H1 (cell line): ENCODE data around the gene CROCC2. TPM values are rescaled to one million over a fixed set of nuclear protein-coding genes. Genes with fewer than 3 reads are reported as not detected.

Experiments used
- BACH1 ChIP-seq: IDR thresholded peaks from 2 replicates; pipeline ENCODE4 v1.6.1; 2012; ENCODE audit warnings: low read length, improper control_type of control experiment
- CHD2 ChIP-seq: IDR thresholded peaks from 2 replicates; pipeline ENCODE4 v1.6.1; 2012; ENCODE audit warnings: low read length, improper control_type of control experiment
- CREB1 ChIP-seq: IDR thresholded peaks from 2 replicates; pipeline ENCODE4 v1.6.1; 2012; ENCODE audit warnings: inconsistent platforms
- TBP ChIP-seq: IDR thresholded peaks from 2 replicates; pipeline ENCODE4 v1.6.1; 2011; ENCODE audit warnings: low read depth, low read length, improper control_type of control experiment
- polyA plus RNA-seq, 7 experiments: library from polyadenylated mRNA; depleted of rRNA in 3 of 7; stranded (reverse) in 5 of 7; unstranded in 2 of 7; fragments of >200 nt in 5 of 7; fragments of 200-250 nt in 2 of 7; gene quantifications; 1 replicate in 5 of 7; 2 replicates in 1 of 7; 4 replicates in 1 of 7; pipeline versions ENCODE4 v1.2.1 to v1.2.3, GENCODE V29; 2011 to 2013; ENCODE audit warnings: missing spikeins in 2 of 7, mixed read lengths in 2 of 7
- total RNA-seq: library from RNA; stranded (reverse); fragmentation: NEBNext Ultra II Directional; extraction: Animal tissue kit (Norgen Biotek cat#: 25700); gene quantifications from 2 replicates; pipeline ENCODE4 v1.2.1, GENCODE V29; 2021

The CROCC2 gene
- total and polyA plus RNA-seq, 2 of the 8 experiments (the other 6 are each of a cell fraction or from before 2014, with no cell fraction given): not detected

GRCh38 chr2:240960309-240960970 is 54.3 kb downstream of the CROCC2 start (continued):
- TF ChIP-seq TBP (no peak), CREB1 (no peak), BACH1 (no peak), CHD2 (no peak)
